Tibial artery (tissue), 4 donors: ENCODE measurements around the gene GPM6B.

Experiments
- DNase-seq, 2 donors: peaks; one replicate each; pipeline ENCODE4 v3.0.0-alpha.2; 2019
- H3K27ac ChIP-seq, 2 donors: fragments of 200-600 bp; sonication (generic) in 1 of 2; 1 replicate in 1 of 2; 2 replicates in 1 of 2; pipeline ENCODE4 v1.5.1; 2018 to 2019; ENCODE audit warnings: mild to moderate bottlenecking in 1 of 2
- H3K27me3 ChIP-seq, 2 donors: fragments of 200-600 bp; sonication (generic) in 1 of 2; one replicate each; pipeline versions ENCODE4 v1.5.1 to v1.6.0; 2016 to 2019
- H3K36me3 ChIP-seq, 3 donors: fragments of 200-600 bp; sonication (generic) in 2 of 3; one replicate each; pipeline ENCODE4 v1.5.1; 2016 to 2019; ENCODE audit warnings: mild to moderate bottlenecking in 2 of 3
- H3K4me1 ChIP-seq, 4 donors: fragments of 200-600 bp; sonication (generic) in 2 of 4; 1 replicate in 3 of 4; 2 replicates in 1 of 4; pipeline ENCODE4 v1.5.1; 2016 to 2019
- H3K4me3 ChIP-seq, 2 donors: fragments of 200-600 bp; sonication (generic) in 1 of 2; 1 replicate in 1 of 2; 2 replicates in 1 of 2; pipeline ENCODE4 v1.5.1; 2018 to 2019; ENCODE audit warnings: mild to moderate bottlenecking in 2 of 2
- H3K9me3 ChIP-seq, 3 donors: fragments of 200-600 bp; sonication (generic) in 1 of 3; one replicate each; pipeline ENCODE4 v1.5.1; 2016 to 2019
- CTCF ChIP-seq, 2 experiments: fragments of 200-600 bp in 1 of 2; fragments of 450-650 bp in 1 of 2; IDR thresholded peaks; one replicate each; pipeline ENCODE4 v1.5.1; 2017 to 2019; ENCODE audit warnings: antibody characterized with exemption in 2 of 2, mild to moderate bottlenecking in 1 of 2, moderate library complexity in 1 of 2
- intact Hi-C: fragments of 100-400 bp; cut with DNase I; formaldehyde crosslinking; loops from one replicate; pipeline ENCODE4 v1.15.0; 2023; ENCODE audit warnings: low total_unique reads

GPM6B gene

GRCh38 chrX:13750204-13750603 is 66.7 kb downstream of the GPM6B start:
- intact Hi-C loops, result loop anchor here (2.0 to 5.0 kb wide), 2 partner anchors 52 to 281 kb away; no protein-coding TSS in a partner anchor
- H3K27ac ChIP-seq, result no peak overlapping the region
- DNase-seq, result no peak
- no peak overlapping the region for H3K4me3 ChIP-seq
- H3K36me3 ChIP-seq, result peaks cover 0 to 64% (median 19%) of the 10 kb centered on the region in 3 donors
- H3K4me1 ChIP-seq, result no peaks in the 10 kb centered on the region
- H3K9me3 ChIP-seq, result no peaks in the 10 kb centered on the region
- TF ChIP-seq CTCF (IDR thresholded peaks at IDR 0.05), result peak; percentile 51 to 57
- no peaks in the 10 kb centered on the region for H3K27me3 ChIP-seq

GRCh38 chrX:13748486-13748885 is 68.4 kb downstream of the GPM6B start:
- intact Hi-C loops, result no loop called here
- no peak for TF ChIP-seq CTCF (IDR thresholded peaks at IDR 0.05)

DNA sequence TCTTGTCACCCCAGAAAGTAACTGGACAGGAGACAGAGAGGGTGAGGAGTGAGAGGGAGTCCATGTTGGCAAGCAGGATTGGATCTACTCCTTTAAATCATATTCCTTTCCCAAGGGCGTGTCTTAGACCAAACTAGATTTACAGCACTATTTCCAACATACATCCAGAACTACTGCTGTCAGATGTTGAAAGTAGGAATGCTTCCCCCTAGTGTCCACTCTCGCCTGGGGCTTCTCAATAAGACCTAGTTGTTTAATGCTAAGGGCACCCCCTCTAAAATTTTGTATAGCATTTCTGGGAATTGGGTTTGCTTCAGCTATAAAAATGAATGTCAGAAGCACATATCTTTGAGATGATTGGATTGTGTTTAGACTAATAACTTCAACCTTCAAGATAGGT is 69.1 kb downstream of the GPM6B start:
- Histone ChIP-seq H3K4me1 (no peaks in the 10 kb centered on the region), H3K36me3 (peaks cover 0 to 61% (median 25%) of the 10 kb centered on the region in 3 donors), H3K4me3 (no peak overlapping the region), H3K27me3 (no peaks in the 10 kb centered on the region), H3K9me3 (no peaks in the 10 kb centered on the region), H3K27ac (no peak overlapping the region)
- intact Hi-C loops, result no loop called here
- DNase-seq, result peak in 1 of 2 donors; percentile 29
- peak; percentile 39 to 43 for TF ChIP-seq CTCF (IDR thresholded peaks at IDR 0.05)

More at GRCh38 chrX:13748486-13748885, 68.4 kb downstream of the GPM6B start:
- H3K27me3 ChIP-seq, result no peaks in the 10 kb centered on the region
- DNase-seq, result no peak
- no peak overlapping the region for H3K4me3 ChIP-seq
- H3K36me3 ChIP-seq, result peaks cover 0 to 65% (median 25%) of the 10 kb centered on the region in 3 donors
- H3K27ac ChIP-seq, result no peak overlapping the region
- H3K4me1 ChIP-seq, result no peaks in the 10 kb centered on the region
- H3K9me3 ChIP-seq, result no peaks in the 10 kb centered on the region

DNA sequence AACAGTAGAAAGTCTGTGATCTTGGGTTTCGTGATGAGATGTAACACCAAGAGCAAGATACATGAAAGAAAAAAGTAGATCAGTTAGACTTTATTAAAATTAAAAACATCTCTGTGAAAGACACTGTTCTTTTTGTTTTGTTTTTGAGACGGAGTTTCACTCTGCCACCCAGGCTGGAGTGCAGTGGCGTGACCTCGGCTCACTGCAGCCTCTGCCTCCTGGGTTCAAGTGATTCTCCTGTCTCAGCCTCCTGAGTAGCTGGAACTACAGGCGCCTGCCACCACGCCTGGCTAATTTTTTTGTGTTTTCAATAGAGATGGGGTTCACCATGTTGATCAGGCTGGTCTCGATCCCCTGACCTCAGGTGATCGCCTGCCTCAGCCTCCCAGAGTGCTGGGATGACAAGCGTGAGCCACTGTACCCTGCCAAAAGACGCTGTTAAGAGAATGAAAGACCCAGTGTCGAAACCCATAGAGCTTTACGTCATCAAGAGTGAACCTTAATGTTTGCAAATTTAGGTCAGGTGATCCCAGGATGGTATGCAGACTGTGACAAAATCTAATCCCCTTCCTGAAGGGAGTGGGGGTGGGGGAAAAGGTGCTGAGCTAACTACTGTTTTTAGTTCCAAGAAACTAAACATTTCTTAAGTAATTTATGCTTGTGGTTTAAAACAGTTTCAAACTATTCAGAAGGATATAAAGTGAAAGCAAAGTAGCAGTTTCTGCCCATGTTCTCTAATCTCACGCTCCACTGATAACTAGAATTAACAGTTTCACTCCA is 74.3 kb downstream of the GPM6B start:
- H3K4me3 ChIP-seq, result no peak overlapping the region
- H3K36me3 ChIP-seq, result peaks cover 0 to 62% (median 6%) of the 10 kb centered on the region in 3 donors
- no peak for DNase-seq
- H3K9me3 ChIP-seq, result no peaks in the 10 kb centered on the region
- no peaks in the 10 kb centered on the region for H3K27me3 ChIP-seq
- H3K4me1 ChIP-seq, result no peaks in the 10 kb centered on the region
- no peak overlapping the region for H3K27ac ChIP-seq
- intact Hi-C loops, result no loop called here
- no peak for TF ChIP-seq CTCF (IDR thresholded peaks at IDR 0.05)

- Histone ChIP-seq H3K4me1 (no peaks in the 10 kb centered on the region), H3K9me3 (no peaks in the 10 kb centered on the region), H3K27me3 (no peaks in the 10 kb centered on the region), H3K4me3 (no peak overlapping the region), H3K27ac (no peak overlapping the region), H3K36me3 (peaks cover 0 to 53% (median 6%) of the 10 kb centered on the region in 3 donors)
- no peak for TF ChIP-seq CTCF (IDR thresholded peaks at IDR 0.05)
- no peak for DNase-seq
- intact Hi-C loops, result no loop called here
These were observed 75.2 kb downstream of the GPM6B start for GRCh38 chrX:13741695-13742094.
